GM12878 (cell line): ENCODE measurements around the gene HMGN4. TPM values are rescaled to one million over a fixed set of nuclear protein-coding genes. Genes with fewer than 3 reads are reported as not detected.

Experiments used
- ATAC-seq: fragments of 200-7000 bp; cut with Tn5 transposase; 3 replicates; pipeline ENCODE4 v1.9.1; 2020; ENCODE audit warnings: mild to moderate bottlenecking, moderate library complexity
- BruUV-seq: library from RNA; stranded (reverse); fragments of 400-500 nt; replicated peaks from 2 replicates; lab custom pipeline; 2021; lab: Mats Ljungman, UMichigan
- CTCF ChIA-PET: fragments of 300-600 bp; sonication (Branson Sonifier 250); formaldehyde crosslinking; extraction: SDS; loops from one replicate; lab custom pipeline; 2021; ENCODE audit warnings: inconsistent platforms; lab: Yijun Ruan, JAX
- POLR2A ChIA-PET: fragments of 350-600 bp; formaldehyde crosslinking; extraction: SDS; loops from one replicate; lab custom pipeline; 2021; ENCODE audit warnings: inconsistent platforms; lab: Charles Lee
- RAD21 ChIA-PET: fragments of 300-600 bp; sonication (Branson Sonifier 250); formaldehyde crosslinking; loops from one replicate; lab custom pipeline; 2023; ENCODE audit warnings: antibody characterized with exemption; ENCODE audit not compliant: unreplicated experiment; lab: Charles Lee
- SMC1A ChIA-PET: fragments of 300-600 bp; sonication (Branson Sonifier 250); formaldehyde crosslinking; loops from one replicate; lab custom pipeline; 2023; ENCODE audit not compliant: unreplicated experiment, uncharacterized antibody; lab: Charles Lee
- DNase-seq: peaks from one replicate; pipeline ENCODE4 v3.0.0-alpha.2; 2011; ENCODE audit warnings: low read depth, low spot score
- FAIRE-seq: peaks from 3 replicates; lab custom pipeline; 2011; peaks lifted over from hg19 to GRCh38; lab: Jason Lieb, UNC
- H2AFZ ChIP-seq: 2 replicates; pipeline ENCODE4 v1.6.0; 2011; ENCODE audit warnings: low read depth, low read length, control low read depth; ENCODE audit not compliant: control insufficient read depth
- H3K27ac ChIP-seq: 2 replicates; pipeline ENCODE4 v1.5.1; 2011; ENCODE audit warnings: control low read depth; ENCODE audit not compliant: control insufficient read depth, insufficient read depth
- H3K27me3 ChIP-seq, 2 experiments: replicated peaks in 1 of 2; 2 replicates each; pipeline versions ENCODE4 v1.6.0 to v1.6.1; 2011; ENCODE audit warnings: low read length in 1 of 2; ENCODE audit not compliant: control insufficient read depth in 2 of 2, insufficient read depth in 2 of 2
- H3K36me3 ChIP-seq, 2 experiments: 2 replicates each; pipeline ENCODE4 v1.5.1; 2011; ENCODE audit warnings: low read length in 1 of 2; ENCODE audit not compliant: control insufficient read depth in 2 of 2, insufficient read depth in 2 of 2
- H3K4me1 ChIP-seq: 2 replicates; pipeline ENCODE4 v1.6.1; 2011; ENCODE audit warnings: mild to moderate bottlenecking, low read length, moderate library complexity, mixed read lengths; ENCODE audit not compliant: control insufficient read depth, insufficient read depth
- H3K4me2 ChIP-seq: 2 replicates; pipeline ENCODE4 v1.6.0; 2011; ENCODE audit warnings: control low read depth; ENCODE audit not compliant: control insufficient read depth, insufficient read depth
- H3K4me3 ChIP-seq: fragments of 200-600 bp; sonication (generic); 2 replicates; pipeline ENCODE4 v1.5.1; 2016
- H3K79me2 ChIP-seq: 2 replicates; pipeline ENCODE4 v1.6.0; 2011; ENCODE audit warnings: low read length; ENCODE audit not compliant: control insufficient read depth, insufficient read depth
- H3K9ac ChIP-seq: 2 replicates; pipeline ENCODE4 v1.8.0; 2011; ENCODE audit warnings: low read length, control low read depth, mixed read lengths; ENCODE audit not compliant: control insufficient read depth, insufficient read depth
- H3K9me3 ChIP-seq: replicated peaks from 3 replicates; pipeline ENCODE4 v1.5.1; 2011; ENCODE audit warnings: mild to moderate bottlenecking, low read length; ENCODE audit not compliant: control insufficient read depth, insufficient read depth
- H4K20me1 ChIP-seq: 2 replicates; pipeline ENCODE4 v1.6.0; 2011; ENCODE audit not compliant: control insufficient read depth, insufficient read depth
- ASH2L ChIP-seq: fragments of 300-600, 200-600 bp; sonication (generic); IDR thresholded peaks from 2 replicates; pipeline ENCODE4 v1.6.1; 2017; ENCODE audit warnings: low read depth, mild to moderate bottlenecking, borderline replicate concordance
- EP300 ChIP-seq, 2 experiments: fragments of 150-350 bp in 1 of 2; IDR thresholded peaks; 2 replicates each; pipeline ENCODE4 v1.6.1; 2011 to 2012; ENCODE audit warnings: low read depth in 2 of 2, low read length in 2 of 2, borderline replicate concordance in 1 of 2, improper control_type of control experiment in 1 of 2, inconsistent platforms in 1 of 2; ENCODE audit not compliant: control insufficient read depth in 1 of 2
- IKZF1 ChIP-seq: fragments of 450-650 bp; conservative IDR thresholded peaks from 2 replicates; pipeline ENCODE4 v1.6.1; 2017; ENCODE audit warnings: antibody characterized with exemption, mild to moderate bottlenecking
- KDM1A ChIP-seq: fragments of 200-600 bp; sonication (generic); IDR thresholded peaks from 2 replicates; pipeline ENCODE4 v1.6.1; 2016; ENCODE audit warnings: borderline replicate concordance
- NFYA ChIP-seq: IDR thresholded peaks from 2 replicates; pipeline ENCODE4 v1.6.1; 2011; ENCODE audit warnings: low read depth, mild to moderate bottlenecking, low read length, improper control_type of control experiment, borderline replicate concordance
- NFYB ChIP-seq: IDR thresholded peaks from 2 replicates; pipeline ENCODE4 v1.6.1; 2011; ENCODE audit warnings: low read depth, mild to moderate bottlenecking, low read length, improper control_type of control experiment, moderate library complexity; ENCODE audit not compliant: insufficient read depth
- NR2F1 ChIP-seq: fragments of 450-650 bp; conservative IDR thresholded peaks from 2 replicates; pipeline ENCODE4 v1.6.1; 2017; ENCODE audit warnings: mild to moderate bottlenecking
- RBBP5 ChIP-seq: fragments of 200-600 bp; sonication (generic); conservative IDR thresholded peaks from 2 replicates; pipeline ENCODE4 v1.6.1; 2016
- SIX5 ChIP-seq: IDR thresholded peaks from 2 replicates; pipeline ENCODE4 v1.6.1; 2011; ENCODE audit warnings: mild to moderate bottlenecking, low read depth, low read length, moderate library complexity; ENCODE audit not compliant: severe bottlenecking
- STAT3 ChIP-seq: IDR thresholded peaks from 2 replicates; pipeline ENCODE4 v1.6.1; 2011; ENCODE audit warnings: low read depth, low read length, improper control_type of control experiment
- WGBS: methylation state at CpG from one replicate; pipeline ENCODE4 v1.1.6; 2016; ENCODE audit warnings: low lambda C conversion rate; ENCODE audit not compliant: insufficient replicate concordance, insufficient coverage; ENCODE audit errors: missing lambda C conversion rate; 5-methylcytosine and 5-hydroxymethylcytosine counted together
- in situ Hi-C: fragments of 300-500 bp; cut with MboI; formaldehyde crosslinking; loops from 9 replicates; pipeline ENCODE4 v1.14.3; 2018; ENCODE audit warnings: mixed read lengths
- intact Hi-C: fragments of 100-400 bp; cut with micrococcal nuclease; formaldehyde crosslinking; loops from one replicate; pipeline ENCODE4 v1.14.2; 2022; ENCODE audit not compliant: unreplicated experiment
- polyA plus RNA-seq, 11 experiments: library from polyadenylated mRNA; depleted of rRNA in 4 of 11; unstranded in 6 of 11; stranded (reverse) in 5 of 11; fragments of >200 nt; fragmentation: Nextera tagmentation in 4 of 11; fragmentation: Illumina TruSeq in 1 of 11; extraction: Ambion mirVana in 4 of 11; extraction: Trizol in 1 of 11; gene quantifications; 1 replicate in 1 of 11; 2 replicates in 10 of 11; pipeline versions ENCODE4 v1.2.1 to v1.2.3, GENCODE V29; 2011 to 2016; ENCODE audit warnings: inconsistent platforms in 2 of 11, missing spikeins in 2 of 11, low read depth in 1 of 11
- total RNA-seq, 4 experiments: library from RNA; depleted of rRNA in 3 of 4; stranded (reverse); fragments of >200 nt in 3 of 4; fragmentation: Illumina TruSeq in 1 of 4; extraction: Trizol in 1 of 4; gene quantifications; 2 replicates each; pipeline versions ENCODE4 v1.2.1 to v1.2.3, GENCODE V29; 2013 to 2021
- TF ChIP-seq, protein P1 (sequence below): IDR thresholded peaks from 2 replicates; pipeline ENCODE4 v1.6.1; 2011; ENCODE audit warnings: low read depth, mild to moderate bottlenecking, low read length, moderate library complexity, borderline replicate concordance; ENCODE audit errors: extremely low read depth
- TF ChIP-seq, protein P2 (sequence below): fragments of 450-650 bp; conservative IDR thresholded peaks from 2 replicates; pipeline ENCODE4 v1.6.1; 2017; ENCODE audit warnings: mild to moderate bottlenecking, moderate library complexity

The HMGN4 gene
- total and polyA plus RNA-seq, 10 of the 15 experiments (the other 5 are each of a cell fraction or from before 2014, with no cell fraction given): 26.7 to 99.1 (median 76.7) TPM

DNA sequence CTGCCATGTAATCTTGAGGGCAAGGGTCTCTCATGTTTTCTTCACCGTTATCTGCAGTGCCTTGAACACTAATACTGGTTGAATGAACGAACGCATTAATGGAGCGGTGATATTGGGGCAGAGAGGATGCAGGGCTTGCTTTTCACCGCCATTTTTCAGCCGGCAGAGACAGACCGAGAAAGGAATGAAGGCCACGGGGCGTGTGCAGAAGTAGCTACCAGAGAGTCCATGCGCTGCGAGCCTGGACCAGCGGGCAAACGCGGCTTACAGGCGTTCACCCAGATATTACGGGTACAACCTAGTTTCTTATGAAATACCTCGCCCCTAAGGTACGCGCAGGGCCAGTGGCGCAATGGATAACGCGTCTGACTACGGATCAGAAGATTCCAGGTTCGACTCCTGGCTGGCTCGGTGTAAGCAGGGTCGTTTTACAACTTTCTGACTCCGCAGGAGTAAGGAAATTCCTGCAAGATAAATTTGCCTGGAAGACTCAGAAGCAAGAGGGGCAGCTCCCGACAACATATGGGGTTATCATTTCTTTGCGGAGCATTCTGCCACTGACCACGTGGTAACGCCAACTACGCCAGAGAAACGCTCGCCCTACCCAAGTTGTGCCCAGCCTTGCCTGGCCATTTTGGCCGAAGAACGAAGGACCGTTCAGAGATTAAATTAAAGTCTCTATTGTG is 863 bp upstream of the HMGN4 start (continued):
- TF ChIP-seq STAT3 (no peak), NFYB (no peak), KDM1A (no peak), NFYA (no peak)

DNA sequence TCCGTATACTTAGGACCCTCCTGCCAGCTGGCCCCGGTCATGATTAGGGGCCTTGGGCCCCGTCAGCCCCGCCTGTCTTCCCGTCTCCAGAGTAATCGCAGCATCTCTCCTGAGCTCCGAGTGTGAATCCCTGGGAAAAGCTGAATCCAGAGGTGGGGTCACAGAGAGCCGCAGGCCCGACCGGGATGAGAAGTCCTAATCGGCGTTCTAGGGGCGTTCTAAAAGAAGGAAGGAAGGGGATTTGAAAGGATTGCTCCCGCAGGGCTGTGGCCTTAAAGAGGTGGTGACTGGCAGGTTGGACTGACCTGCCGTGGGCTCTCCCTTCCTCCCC is 371 bp downstream of the HMGN4 start:
- Histone ChIP-seq H3K4me2 (peak overlapping the region; percentile 99), H3K27ac (peak overlapping the region; percentile 99), H3K4me1 (peaks cover 14% of the 10 kb centered on the region), H3K36me3 (0 out of 4 replicates have a peak, but pooled peaks cover 0 to 3% of the 10 kb centered on the region in 2 experiments), H3K4me3 (peak overlapping the region; percentile 86), H3K9me3 (no peaks in the 10 kb centered on the region), H3K79me2 (peaks cover 36% of the 10 kb centered on the region), H4K20me1 (no peaks in the 10 kb centered on the region), H3K9ac (peak overlapping the region; percentile 85), H2AFZ (peak overlapping the region; percentile 98), H3K27me3 (no peaks in the 10 kb centered on the region)
- FAIRE-seq (no peak), ATAC-seq (peak; percentile 3; the same call in 1 of the 3 replicates), DNase-seq (no peak)
- in situ Hi-C loops (no loop called here), intact Hi-C loops (loop anchor here (1.0 kb wide), 1 partner anchor 15 kb away; no protein-coding TSS in a partner anchor)
- TSS peak; percentile 62 for BruUV-seq
- ChIA-PET CTCF (interaction anchor here (1.4 to 2.6 kb wide), 3 partner anchors 12 to 30 kb away, joined by 7 to 17 read pairs (median 13); no protein-coding TSS in a partner anchor), RAD21 (interaction anchor here (1.4 to 3.7 kb wide), 7 partner anchors 15 to 229 kb away, joined by 3 to 18 read pairs (median 9); no protein-coding TSS in a partner anchor), SMC1A (interaction anchor here (1.1 to 3.0 kb wide), 5 partner anchors 15 to 322 kb away, joined by 3 to 22 read pairs (median 12); a partner anchor contains a TSS), POLR2A (interaction anchor here (1.0 to 3.9 kb wide), 9 partner anchors 12 to 365 kb away, joined by 3 to 29 read pairs (median 4); no protein-coding TSS in a partner anchor)
- under 1% methylated on average over 15 of the region's 15 CpGs for WGBS
- TF ChIP-seq EP300 (IDR thresholded peaks at IDR 0.05; ENCODE audit: borderline replicate concordance in 1 of 2, control insufficient read depth in 1 of 2, low read depth in 2 of 2, low read length in 2 of 2): 0 out of 4 replicates have a peak, but pooled peaks of 1 of the 2 experiments have one; percentile 9
- no peak for TF ChIP-seq SIX5
- TF ChIP-seq, protein P1, sequence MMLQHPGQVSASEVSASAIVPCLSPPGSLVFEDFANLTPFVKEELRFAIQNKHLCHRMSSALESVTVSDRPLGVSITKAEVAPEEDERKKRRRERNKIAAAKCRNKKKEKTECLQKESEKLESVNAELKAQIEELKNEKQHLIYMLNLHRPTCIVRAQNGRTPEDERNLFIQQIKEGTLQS: no peak
- TF ChIP-seq, protein P2, sequence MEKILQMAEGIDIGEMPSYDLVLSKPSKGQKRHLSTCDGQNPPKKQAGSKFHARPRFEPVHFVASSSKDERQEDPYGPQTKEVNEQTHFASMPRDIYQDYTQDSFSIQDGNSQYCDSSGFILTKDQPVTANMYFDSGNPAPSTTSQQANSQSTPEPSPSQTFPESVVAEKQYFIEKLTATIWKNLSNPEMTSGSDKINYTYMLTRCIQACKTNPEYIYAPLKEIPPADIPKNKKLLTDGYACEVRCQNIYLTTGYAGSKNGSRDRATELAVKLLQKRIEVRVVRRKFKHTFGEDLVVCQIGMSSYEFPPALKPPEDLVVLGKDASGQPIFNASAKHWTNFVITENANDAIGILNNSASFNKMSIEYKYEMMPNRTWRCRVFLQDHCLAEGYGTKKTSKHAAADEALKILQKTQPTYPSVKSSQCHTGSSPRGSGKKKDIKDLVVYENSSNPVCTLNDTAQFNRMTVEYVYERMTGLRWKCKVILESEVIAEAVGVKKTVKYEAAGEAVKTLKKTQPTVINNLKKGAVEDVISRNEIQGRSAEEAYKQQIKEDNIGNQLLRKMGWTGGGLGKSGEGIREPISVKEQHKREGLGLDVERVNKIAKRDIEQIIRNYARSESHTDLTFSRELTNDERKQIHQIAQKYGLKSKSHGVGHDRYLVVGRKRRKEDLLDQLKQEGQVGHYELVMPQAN: peak; percentile 21; the same call in 1 of the 2 replicates
- 0 out of 2 replicates have a peak, but pooled peaks have one; percentile 2 for TF ChIP-seq NR2F1
- TF ChIP-seq RBBP5: 0 out of 2 replicates have a peak, but pooled peaks have one; percentile 10
- TF ChIP-seq ASH2L: no peak
- peak; percentile 38; the same call in 1 of the 2 replicates for TF ChIP-seq IKZF1
